HEK293 (cell line): ENCODE data around the gene CAGE1.

ENCODE experiments used
- CTCF ChIA-PET: fragments of 350-600 bp; formaldehyde crosslinking; extraction: SDS; loops from one replicate; lab custom pipeline; 2021; ENCODE audit warnings: antibody characterized with exemption; lab: Yijun Ruan, JAX
- POLR2A ChIA-PET: fragments of 300-600 bp; formaldehyde crosslinking; extraction: SDS; loops from one replicate; lab custom pipeline; 2020; ENCODE audit warnings: antibody characterized with exemption, inconsistent platforms; lab: Yijun Ruan, JAX
- H3K27ac ChIP-seq: fragments of 200-500 bp; sonication (Bioruptor generic); 2 replicates; pipeline ENCODE4 v1.5.1; 2014; ENCODE audit warnings: low read depth, low read length, control low read depth, inconsistent platforms; ENCODE audit errors: extremely low read depth
- H3K36me3 ChIP-seq, 2 experiments: fragments of 200-500 bp in 1 of 2; sonication (Bioruptor generic) in 1 of 2; 1 replicate in 1 of 2; 2 replicates in 1 of 2; pipeline ENCODE4 v1.5.1; 2014 to 2017; ENCODE audit warnings: inconsistent platforms in 2 of 2, low read length in 2 of 2; ENCODE audit not compliant: control insufficient read depth in 2 of 2, insufficient read depth in 1 of 2
- H3K4me1 ChIP-seq: fragments of 200-500 bp; sonication (Bioruptor generic); 2 replicates; pipeline ENCODE4 v1.5.1; 2014; ENCODE audit warnings: mild to moderate bottlenecking, low read length, inconsistent platforms; ENCODE audit not compliant: control insufficient read depth, insufficient read depth
- H3K4me3 ChIP-seq: 2 replicates; pipeline ENCODE4 v1.5.1; 2011; ENCODE audit warnings: low read depth, mild to moderate bottlenecking, control low read depth, low read length, moderate library complexity
- H3K9me3 ChIP-seq: fragments of 200-500 bp; sonication (Bioruptor generic); 2 replicates; pipeline ENCODE4 v1.5.1; 2014; ENCODE audit warnings: low read depth, low read length, inconsistent platforms; ENCODE audit not compliant: control insufficient read depth, insufficient read depth
- ELK4 ChIP-seq: IDR thresholded peaks from 2 replicates; pipeline ENCODE4 v1.6.1; 2011; ENCODE audit warnings: mild to moderate bottlenecking, low read depth, low read length, borderline replicate concordance
- HIC1 ChIP-seq: fragments of 450-650 bp; formaldehyde crosslinking; IDR thresholded peaks from 2 replicates; pipeline ENCODE4 v1.5.1; 2016; ENCODE audit warnings: missing biosample characterization, missing genetic modification characterization
- SP3 ChIP-seq: fragments of 450-650 bp; formaldehyde crosslinking; IDR thresholded peaks from 2 replicates; pipeline ENCODE4 v1.5.1; 2016; ENCODE audit warnings: missing biosample characterization, missing genetic modification characterization
- ZNF211 ChIP-seq: fragments of 450-650 bp; formaldehyde crosslinking; IDR thresholded peaks from 2 replicates; pipeline ENCODE4 v1.5.1; 2016; ENCODE audit warnings: low read depth, missing biosample characterization, missing genetic modification characterization
- ZNF214 ChIP-seq: fragments of 450-650 bp; formaldehyde crosslinking; IDR thresholded peaks from 2 replicates; pipeline ENCODE4 v1.5.1; 2017; ENCODE audit warnings: missing biosample characterization, mild to moderate bottlenecking, missing genetic modification characterization, borderline replicate concordance
- ZNF23 ChIP-seq: fragments of 450-650 bp; formaldehyde crosslinking; IDR thresholded peaks from 2 replicates; pipeline ENCODE4 v1.5.1; 2016; ENCODE audit warnings: missing biosample characterization, missing genetic modification characterization, borderline replicate concordance
- ZNF274 ChIP-seq, 2 experiments: fragments of 200-500 bp in 1 of 2; fragments of 450-650 bp in 1 of 2; sonication (Bioruptor generic) in 1 of 2; formaldehyde crosslinking in 1 of 2; IDR thresholded peaks; 2 replicates each; pipeline versions ENCODE4 v1.5.1 to v1.6.1; 2014 to 2016; ENCODE audit warnings: borderline replicate concordance in 1 of 2, inconsistent platforms in 1 of 2, low read length in 1 of 2, missing biosample characterization in 1 of 2, missing genetic modification characterization in 1 of 2
- ZNF350 ChIP-seq: fragments of 450-650 bp; formaldehyde crosslinking; IDR thresholded peaks from 2 replicates; pipeline ENCODE4 v1.5.0; 2017; ENCODE audit warnings: missing biosample characterization, mild to moderate bottlenecking, missing genetic modification characterization
- ZNF354C ChIP-seq: fragments of 450-650 bp; formaldehyde crosslinking; IDR thresholded peaks from 2 replicates; pipeline ENCODE4 v1.5.1; 2016; ENCODE audit warnings: missing biosample characterization, missing genetic modification characterization, low read depth, borderline replicate concordance
- ZNF473 ChIP-seq: fragments of 450-650 bp; formaldehyde crosslinking; IDR thresholded peaks from 2 replicates; pipeline ENCODE4 v1.5.1; 2017; ENCODE audit warnings: missing biosample characterization, missing genetic modification characterization
- ZNF549 ChIP-seq: fragments of 450-650 bp; IDR thresholded peaks from 2 replicates; pipeline ENCODE4 v1.5.1; 2018; ENCODE audit warnings: missing biosample characterization, missing genetic modification characterization, mild to moderate bottlenecking, inconsistent platforms, moderate library complexity
- ZNF600 ChIP-seq: fragments of 450-650 bp; formaldehyde crosslinking; IDR thresholded peaks from 2 replicates; pipeline ENCODE4 v1.5.1; 2016; ENCODE audit warnings: missing biosample characterization, missing genetic modification characterization
- ZNF660 ChIP-seq: fragments of 450-650 bp; IDR thresholded peaks from 2 replicates; pipeline ENCODE4 v1.5.1; 2018; ENCODE audit warnings: missing biosample characterization, mild to moderate bottlenecking, missing genetic modification characterization
- TF ChIP-seq, protein P1 (sequence below): fragments of 450-650 bp; formaldehyde crosslinking; IDR thresholded peaks from 2 replicates; pipeline ENCODE4 v1.5.1; 2016; ENCODE audit warnings: missing biosample characterization, missing genetic modification characterization
- TF ChIP-seq, protein P2 (sequence below): fragments of 450-650 bp; formaldehyde crosslinking; IDR thresholded peaks from 2 replicates; pipeline ENCODE4 v1.5.1; 2016; ENCODE audit warnings: missing biosample characterization, missing genetic modification characterization

CAGE1 gene

DNA sequence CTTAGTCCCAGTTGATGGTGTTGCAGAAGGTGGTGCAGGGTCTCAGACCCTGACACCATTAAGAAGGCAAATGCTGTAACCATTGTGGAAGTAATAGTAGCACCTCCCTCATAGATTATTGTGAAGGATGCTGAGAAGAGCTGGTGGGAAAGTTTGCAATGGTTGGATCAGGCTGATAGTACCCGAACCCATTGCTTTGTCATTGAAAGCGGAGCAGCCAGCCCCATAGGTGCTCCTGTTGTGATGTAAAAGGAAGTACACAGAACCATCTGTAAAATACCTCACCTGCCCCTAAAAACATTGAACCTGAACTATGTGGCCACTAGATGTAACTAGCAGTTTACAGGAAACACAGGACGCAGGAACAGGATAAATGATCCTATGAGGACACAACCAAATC lies 31.5 kb upstream of the CAGE1 start (continued):
- TF ChIP-seq ZNF214, result no peak

- POLR2A ChIA-PET, result interaction anchor here (0.7 kb wide), 1 partner anchor 29 kb away, joined by 3 read pairs; the partner anchor contains the start of genes CAGE1 and RIOK1
- H3K27ac ChIP-seq, result no peak overlapping the region
- no peaks in the 10 kb centered on the region for H3K9me3 ChIP-seq
- CTCF ChIA-PET, result no interaction called here
- peaks cover 30 to 48% of the 10 kb centered on the region in 2 experiments for H3K36me3 ChIP-seq
- no peak overlapping the region for H3K4me3 ChIP-seq
- TF ChIP-seq ZNF473, result no peak
- no peak for TF ChIP-seq ZNF660 (tag by site-specific recombination)
- no peak for TF ChIP-seq HIC1 (tag by site-specific recombination)
- TF ChIP-seq, all 188 proteins: peak for 0
- H3K4me1 ChIP-seq, result peaks cover 7% of the 10 kb centered on the region
These were observed 29.5 kb upstream of the CAGE1 start for GRCh38 chr6:7419065-7419464.

- 0 out of 2 replicates have a peak, but pooled peaks have one; percentile 53 for TF ChIP-seq ZNF600
- no peak for TF ChIP-seq ZNF354C (tag by site-specific recombination)
- ChIA-PET POLR2A (interaction anchor here (0.7 kb wide), 1 partner anchor 28 kb away, joined by 3 read pairs; the partner anchor contains the start of genes CAGE1 and RIOK1), CTCF (no interaction called here)
- Histone ChIP-seq H3K4me1 (peaks cover 7% of the 10 kb centered on the region), H3K4me3 (no peak overlapping the region), H3K9me3 (no peaks in the 10 kb centered on the region), H3K27ac (no peak overlapping the region), H3K36me3 (peaks cover 35 to 55% of the 10 kb centered on the region in 2 experiments)
These were observed 28.8 kb upstream of the CAGE1 start for GRCh38 chr6:7418238-7418905.

GRCh38 chr6:7417684-7418083 lies 28.1 kb upstream of the CAGE1 start:
- ChIA-PET CTCF (interaction anchor here (0.7 to 1.0 kb wide), 2 partner anchors 157 to 179 kb away, joined by 3 read pairs; no protein-coding TSS in a partner anchor), POLR2A (no interaction called here)
- TF ChIP-seq, protein P1, sequence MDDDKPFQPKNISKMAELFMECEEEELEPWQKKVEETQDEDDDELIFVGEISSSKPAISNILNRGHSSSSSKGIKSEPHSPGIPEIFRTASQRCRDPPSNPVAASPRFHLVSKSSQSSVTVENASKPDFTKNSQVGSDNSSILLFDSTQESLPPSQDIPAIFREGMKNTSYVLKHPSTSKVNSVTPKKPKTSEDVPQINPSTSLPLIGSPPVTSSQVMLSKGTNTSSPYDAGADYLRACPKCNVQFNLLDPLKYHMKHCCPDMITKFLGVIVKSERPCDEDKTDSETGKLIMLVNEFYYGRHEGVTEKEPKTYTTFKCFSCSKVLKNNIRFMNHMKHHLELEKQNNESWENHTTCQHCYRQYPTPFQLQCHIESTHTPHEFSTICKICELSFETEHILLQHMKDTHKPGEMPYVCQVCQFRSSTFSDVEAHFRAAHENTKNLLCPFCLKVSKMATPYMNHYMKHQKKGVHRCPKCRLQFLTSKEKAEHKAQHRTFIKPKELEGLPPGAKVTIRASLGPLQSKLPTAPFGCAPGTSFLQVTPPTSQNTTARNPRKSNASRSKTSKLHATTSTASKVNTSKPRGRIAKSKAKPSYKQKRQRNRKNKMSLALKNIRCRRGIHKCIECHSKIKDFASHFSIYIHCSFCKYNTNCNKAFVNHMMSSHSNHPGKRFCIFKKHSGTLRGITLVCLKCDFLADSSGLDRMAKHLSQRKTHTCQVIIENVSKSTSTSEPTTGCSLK, result no peak
- TF ChIP-seq, protein P2, sequence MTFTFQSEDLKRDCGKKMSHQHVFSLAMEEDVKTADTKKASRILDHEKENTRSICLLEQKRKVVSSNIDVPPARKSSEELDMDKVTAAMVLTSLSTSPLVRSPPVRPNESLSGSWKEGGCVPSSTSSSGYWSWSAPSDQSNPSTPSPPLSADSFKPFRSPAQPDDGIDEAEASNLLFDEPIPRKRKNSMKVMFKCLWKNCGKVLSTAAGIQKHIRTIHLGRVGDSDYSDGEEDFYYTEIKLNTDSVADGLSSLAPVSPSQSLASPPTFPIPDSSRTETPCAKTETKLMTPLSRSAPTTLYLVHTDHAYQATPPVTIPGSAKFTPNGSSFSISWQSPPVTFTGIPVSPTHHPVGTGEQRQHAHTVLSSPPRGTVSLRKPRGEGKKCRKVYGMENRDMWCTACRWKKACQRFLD (tag by site-specific recombination), result no peak
- peaks cover 36 to 61% of the 10 kb centered on the region in 2 experiments for H3K36me3 ChIP-seq
- H3K9me3 ChIP-seq, result no peaks in the 10 kb centered on the region
- no peak overlapping the region for H3K27ac ChIP-seq
- H3K4me3 ChIP-seq, result no peak overlapping the region
- H3K4me1 ChIP-seq, result peaks cover 7% of the 10 kb centered on the region

DNA sequence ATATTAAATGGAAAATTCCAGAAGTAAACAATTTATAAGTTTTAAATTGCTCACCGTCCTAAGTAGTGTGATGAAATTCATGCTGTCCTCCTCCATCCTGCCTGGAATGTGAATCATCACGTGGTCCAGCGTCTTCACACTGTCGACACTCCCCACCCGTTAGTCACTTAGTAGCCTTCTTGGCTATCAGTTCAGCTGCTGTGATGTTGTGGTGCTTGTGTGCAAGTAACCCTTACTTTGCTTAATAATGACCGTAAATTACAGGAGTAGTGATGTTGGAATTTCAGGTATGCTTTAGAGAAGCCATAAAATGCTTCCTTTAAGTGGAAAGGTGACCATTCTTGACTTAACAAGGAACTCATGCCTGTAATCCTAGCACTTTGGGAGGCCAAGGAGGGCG lies 25.3 kb upstream of the CAGE1 start:
- Histone ChIP-seq H3K36me3 (peaks cover 63 to 83% of the 10 kb centered on the region in 2 experiments), H3K4me3 (no peak overlapping the region), H3K9me3 (no peaks in the 10 kb centered on the region), H3K4me1 (peaks cover 7% of the 10 kb centered on the region), H3K27ac (no peak overlapping the region)
- POLR2A ChIA-PET, result no interaction called here
- CTCF ChIA-PET, result interaction anchor here (1.4 kb wide), 1 partner anchor 10 kb away, joined by 3 read pairs; no protein-coding TSS in a partner anchor
- TF ChIP-seq ZNF274 (IDR thresholded peaks at IDR 0.05; ENCODE audit: low read length) (no peak), ZNF274 (tag by site-specific recombination; IDR thresholded peaks at IDR 0.05; ENCODE audit: borderline replicate concordance) (no peak), ZNF211 (tag by site-specific recombination) (no peak), ZNF473 (no peak), SP3 (tag by site-specific recombination) (no peak), ELK4 (no peak), ZNF549 (tag by site-specific recombination) (no peak), ZNF23 (tag by site-specific recombination) (no peak), ZNF350 (no peak)
